ENCODE data around the gene WDFY4. TPM values are rescaled to one million over a fixed set of nuclear protein-coding genes. Genes with fewer than 3 reads are reported as not detected.

Gene WDFY4
- total RNA-seq, 3 donors from 2014 or later, result 2.3 to 7.0 (median 5.8) TPM

- H3K9me3 ChIP-seq, result no peaks in the 10 kb centered on the region
- H3K27me3 ChIP-seq, result no peaks in the 10 kb centered on the region
- H3K27ac ChIP-seq, result no peak overlapping the region
- intact Hi-C loops (cut with DNase I; ENCODE audit: low total_unique reads), result loop anchor here (10.0 kb wide), 1 partner anchor 1656 kb away; no protein-coding TSS in a partner anchor
- DNase-seq (ENCODE audit: low spot score in 2 of 2), result no peak
- TF ChIP-seq POLR2A (IDR thresholded peaks at IDR 0.05) (no peak), CTCF (IDR thresholded peaks at IDR 0.05) (no peak), POLR2AphosphoS5 (IDR thresholded peaks at IDR 0.05) (no peak)
- H3K36me3 ChIP-seq, result no peaks in the 10 kb centered on the region
- no peak overlapping the region for H3K4me3 ChIP-seq
- no peaks in the 10 kb centered on the region for H3K4me1 ChIP-seq
These were observed 76.3 kb downstream of the WDFY4 start for GRCh38 chr10:48760983-48761382.

- no peak for DNase-seq (ENCODE audit: low spot score in 2 of 2)
- Histone ChIP-seq H3K4me3 (no peak overlapping the region), H3K36me3 (no peaks in the 10 kb centered on the region), H3K27ac (no peak overlapping the region), H3K27me3 (no peaks in the 10 kb centered on the region), H3K9me3 (no peaks in the 10 kb centered on the region), H3K4me1 (no peaks in the 10 kb centered on the region)
- no peak for TF ChIP-seq CTCF (IDR thresholded peaks at IDR 0.05)
- intact Hi-C loops (cut with DNase I; ENCODE audit: low total_unique reads), result loop anchor here (10.0 kb wide), 1 partner anchor 1658 kb away; no protein-coding TSS in a partner anchor
These were observed 77.7 kb downstream of the WDFY4 start for GRCh38 chr10:48762064-48763042.

GRCh38 chr10:48763403-48763965, 78.8 kb downstream of the WDFY4 start:
- H3K27ac ChIP-seq, result no peak overlapping the region
- no peak overlapping the region for H3K4me3 ChIP-seq
- TF ChIP-seq POLR2A (IDR thresholded peaks at IDR 0.05), result no peak
- no peak for TF ChIP-seq POLR2AphosphoS5 (IDR thresholded peaks at IDR 0.05)
- no peak for TF ChIP-seq CTCF (IDR thresholded peaks at IDR 0.05)
- H3K27me3 ChIP-seq, result no peaks in the 10 kb centered on the region
- no peaks in the 10 kb centered on the region for H3K4me1 ChIP-seq
- no peaks in the 10 kb centered on the region for H3K9me3 ChIP-seq
- intact Hi-C loops (cut with DNase I; ENCODE audit: low total_unique reads), result loop anchor here (10.0 kb wide), 1 partner anchor 1659 kb away; no protein-coding TSS in a partner anchor
- H3K36me3 ChIP-seq, result no peaks in the 10 kb centered on the region
- DNase-seq (ENCODE audit: low spot score in 2 of 2), result no peak

GRCh38 chr10:48764486-48764885, 79.8 kb downstream of the WDFY4 start:
- H3K4me1 ChIP-seq, result no peaks in the 10 kb centered on the region
- no peaks in the 10 kb centered on the region for H3K27me3 ChIP-seq
- H3K9me3 ChIP-seq, result no peaks in the 10 kb centered on the region
- no peak for DNase-seq (ENCODE audit: low spot score in 2 of 2)
- no peak for TF ChIP-seq POLR2AphosphoS5 (IDR thresholded peaks at IDR 0.05)
- TF ChIP-seq CTCF (IDR thresholded peaks at IDR 0.05), result no peak
- no peak for TF ChIP-seq POLR2A (IDR thresholded peaks at IDR 0.05)
- intact Hi-C loops (cut with DNase I; ENCODE audit: low total_unique reads), result loop anchor here (10.0 kb wide), 1 partner anchor 1660 kb away; no protein-coding TSS in a partner anchor
- no peaks in the 10 kb centered on the region for H3K36me3 ChIP-seq
- no peak overlapping the region for H3K4me3 ChIP-seq
- no peak overlapping the region for H3K27ac ChIP-seq

- TF ChIP-seq POLR2AphosphoS5 (IDR thresholded peaks at IDR 0.05) (no peak), POLR2A (IDR thresholded peaks at IDR 0.05) (no peak), CTCF (IDR thresholded peaks at IDR 0.05) (no peak)
- Histone ChIP-seq H3K27me3 (no peaks in the 10 kb centered on the region), H3K9me3 (no peaks in the 10 kb centered on the region), H3K27ac (no peak overlapping the region), H3K4me1 (no peaks in the 10 kb centered on the region), H3K36me3 (no peaks in the 10 kb centered on the region), H3K4me3 (no peak overlapping the region)
- no peak for DNase-seq (ENCODE audit: low spot score in 2 of 2)
- intact Hi-C loops (cut with DNase I; ENCODE audit: low total_unique reads), result loop anchor here (10.0 kb wide), 1 partner anchor 1660 kb away; no protein-coding TSS in a partner anchor
These were observed 80.4 kb downstream of the WDFY4 start for GRCh38 chr10:48765039-48765438.

Measured in breast epithelium (tissue), 4 donors.